ENCODE data around the gene PIWIL4. TPM values are rescaled to one million over a fixed set of nuclear protein-coding genes. Genes with fewer than 3 reads are reported as not detected.

Gene PIWIL4
- total and polyA plus RNA-seq, 11 donors, result 0.33 to 2.4 (median 1.1) TPM

DNA sequence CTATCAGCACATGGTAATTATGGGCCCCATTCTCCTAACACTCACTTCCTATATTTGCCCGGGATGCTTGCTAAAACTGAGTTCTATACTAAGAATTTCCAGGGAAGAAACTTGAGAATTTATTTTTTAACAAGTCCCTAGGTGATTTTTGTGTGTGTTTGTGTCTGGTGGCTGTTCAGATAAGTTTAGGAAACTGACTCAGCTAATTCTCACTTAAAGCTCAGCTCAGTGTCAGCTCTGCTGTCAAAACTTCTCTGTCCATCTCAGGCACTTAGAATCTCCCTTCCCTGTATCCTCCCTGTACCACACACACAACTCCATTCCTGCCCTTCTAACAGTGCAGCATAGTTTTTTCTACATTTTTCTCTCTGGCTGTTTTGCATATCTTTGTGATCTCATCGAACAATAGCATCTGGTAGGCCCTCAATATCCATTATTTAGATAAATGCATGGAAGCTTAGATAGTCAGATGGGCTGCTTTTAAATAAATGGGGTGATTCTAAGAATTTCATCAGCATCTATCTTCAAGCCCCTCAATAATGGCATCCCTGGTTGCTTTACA, 69.3 kb downstream of the PIWIL4 start:
- H3K9me3 ChIP-seq, result no peaks in the 10 kb centered on the region
- no peaks in the 10 kb centered on the region for H3K36me3 ChIP-seq
- intact Hi-C loops (cut with DNase I), result no loop called here
- no peak overlapping the region for H3K27ac ChIP-seq
- no peak overlapping the region for H3K4me3 ChIP-seq
- DNase-seq, result no peak
- no peaks in the 10 kb centered on the region for H3K27me3 ChIP-seq
- TF ChIP-seq, protein P1, sequence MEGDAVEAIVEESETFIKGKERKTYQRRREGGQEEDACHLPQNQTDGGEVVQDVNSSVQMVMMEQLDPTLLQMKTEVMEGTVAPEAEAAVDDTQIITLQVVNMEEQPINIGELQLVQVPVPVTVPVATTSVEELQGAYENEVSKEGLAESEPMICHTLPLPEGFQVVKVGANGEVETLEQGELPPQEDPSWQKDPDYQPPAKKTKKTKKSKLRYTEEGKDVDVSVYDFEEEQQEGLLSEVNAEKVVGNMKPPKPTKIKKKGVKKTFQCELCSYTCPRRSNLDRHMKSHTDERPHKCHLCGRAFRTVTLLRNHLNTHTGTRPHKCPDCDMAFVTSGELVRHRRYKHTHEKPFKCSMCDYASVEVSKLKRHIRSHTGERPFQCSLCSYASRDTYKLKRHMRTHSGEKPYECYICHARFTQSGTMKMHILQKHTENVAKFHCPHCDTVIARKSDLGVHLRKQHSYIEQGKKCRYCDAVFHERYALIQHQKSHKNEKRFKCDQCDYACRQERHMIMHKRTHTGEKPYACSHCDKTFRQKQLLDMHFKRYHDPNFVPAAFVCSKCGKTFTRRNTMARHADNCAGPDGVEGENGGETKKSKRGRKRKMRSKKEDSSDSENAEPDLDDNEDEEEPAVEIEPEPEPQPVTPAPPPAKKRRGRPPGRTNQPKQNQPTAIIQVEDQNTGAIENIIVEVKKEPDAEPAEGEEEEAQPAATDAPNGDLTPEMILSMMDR (IDR thresholded peaks at IDR 0.05), result no peak
- no peak for TF ChIP-seq POLR2A (IDR thresholded peaks at IDR 0.05)
- WGBS, 4 donors, result 77 to 87% (median 85%) methylated on average over 2 of the region's 2 CpGs
- ATAC-seq, result no peak
- H3K4me1 ChIP-seq, result peaks cover 0 to 28% (median 13%) of the 10 kb centered on the region in 12 donors

DNA sequence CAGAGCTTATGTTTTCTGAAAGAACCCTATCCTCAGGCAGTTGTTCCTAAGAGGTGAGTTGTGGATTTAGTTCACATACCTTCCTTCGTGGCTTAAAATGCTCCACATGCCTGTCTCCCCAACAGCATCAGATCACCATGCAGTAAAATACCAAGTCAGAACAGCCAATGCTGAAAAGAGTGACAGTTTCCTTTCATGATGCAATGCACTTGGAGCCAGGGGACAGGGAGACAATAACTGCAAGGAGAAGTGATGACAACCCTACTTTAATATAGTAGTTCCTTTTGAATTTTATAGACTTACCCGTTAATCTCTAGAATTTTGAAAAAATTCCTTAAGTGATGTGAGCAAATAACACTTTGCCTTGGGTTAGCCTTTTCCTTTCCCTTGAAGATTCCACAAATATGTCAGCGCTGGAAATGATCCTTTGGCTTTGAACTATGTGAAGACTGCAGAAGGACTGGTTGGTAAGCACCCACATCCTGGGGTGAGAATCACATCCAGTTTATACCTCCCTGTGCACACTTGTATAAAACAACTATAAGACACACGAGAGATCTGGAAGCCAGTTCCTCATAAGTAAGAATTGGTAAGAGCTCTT, 71.2 kb downstream of the PIWIL4 start:
- 63 to 80% (median 72%) methylated on average over 4 of the region's 4 CpGs for WGBS, 4 donors
- intact Hi-C loops (cut with DNase I), result no loop called here
- H3K27me3 ChIP-seq, result no peaks in the 10 kb centered on the region
- H3K9me3 ChIP-seq, result no peaks in the 10 kb centered on the region
- H3K4me3 ChIP-seq, result peak overlapping the region in 3 of 12 donors; percentile 5 to 15 (median 12)
- TF ChIP-seq, protein P1 (IDR thresholded peaks at IDR 0.05), result no peak
- no peak for TF ChIP-seq POLR2A (IDR thresholded peaks at IDR 0.05)
- peaks cover 0 to 28% (median 13%) of the 10 kb centered on the region in 12 donors for H3K4me1 ChIP-seq
- peak in 1 of 4 donors; percentile 18 for ATAC-seq
- H3K36me3 ChIP-seq, result no peaks in the 10 kb centered on the region
- no peak for DNase-seq
- H3K27ac ChIP-seq, result peak overlapping the region in 10 of 12 donors; percentile 9 to 86 (median 64)

DNA sequence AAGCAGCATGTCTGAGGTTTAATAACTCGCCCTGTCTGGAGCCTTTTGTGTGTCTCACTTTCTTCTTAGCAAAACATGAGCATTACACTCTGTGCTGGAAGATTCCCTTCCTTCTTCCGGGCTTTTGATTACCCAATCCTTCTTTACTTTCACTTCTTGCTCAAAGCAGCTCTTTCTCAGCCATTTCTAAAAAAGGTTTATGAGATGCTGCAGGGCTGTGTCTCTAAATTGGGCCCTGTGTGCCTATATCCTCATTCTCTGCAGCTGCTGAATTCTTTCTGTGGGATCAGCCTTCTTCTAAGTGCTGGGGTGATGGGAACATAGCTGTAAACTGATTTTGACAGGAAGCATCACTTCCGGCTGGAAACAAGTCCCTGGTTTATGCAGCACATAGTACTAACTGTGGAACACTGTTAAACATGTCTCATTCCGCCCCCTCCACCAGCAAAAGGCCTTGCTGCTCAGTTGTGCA, 71.8 kb downstream of the PIWIL4 start:
- TF ChIP-seq POLR2A (IDR thresholded peaks at IDR 0.05), result no peak
- TF ChIP-seq, protein P1 (IDR thresholded peaks at IDR 0.05), result no peak
- Histone ChIP-seq H3K4me1 (peaks cover 0 to 28% (median 13%) of the 10 kb centered on the region in 12 donors), H3K27me3 (no peaks in the 10 kb centered on the region), H3K4me3 (peak overlapping the region in 3 of 12 donors; percentile 5 to 15 (median 12)), H3K9me3 (no peaks in the 10 kb centered on the region), H3K36me3 (no peaks in the 10 kb centered on the region), H3K27ac (peak overlapping the region in 10 of 12 donors; percentile 9 to 86 (median 64))
- intact Hi-C loops (cut with DNase I), result no loop called here
- 55 to 60% (median 59%) methylated on average over 4 of the region's 4 CpGs for WGBS, 4 donors
- ATAC-seq (peak; percentile 54 to 76 (median 70)), DNase-seq (no peak)

DNA sequence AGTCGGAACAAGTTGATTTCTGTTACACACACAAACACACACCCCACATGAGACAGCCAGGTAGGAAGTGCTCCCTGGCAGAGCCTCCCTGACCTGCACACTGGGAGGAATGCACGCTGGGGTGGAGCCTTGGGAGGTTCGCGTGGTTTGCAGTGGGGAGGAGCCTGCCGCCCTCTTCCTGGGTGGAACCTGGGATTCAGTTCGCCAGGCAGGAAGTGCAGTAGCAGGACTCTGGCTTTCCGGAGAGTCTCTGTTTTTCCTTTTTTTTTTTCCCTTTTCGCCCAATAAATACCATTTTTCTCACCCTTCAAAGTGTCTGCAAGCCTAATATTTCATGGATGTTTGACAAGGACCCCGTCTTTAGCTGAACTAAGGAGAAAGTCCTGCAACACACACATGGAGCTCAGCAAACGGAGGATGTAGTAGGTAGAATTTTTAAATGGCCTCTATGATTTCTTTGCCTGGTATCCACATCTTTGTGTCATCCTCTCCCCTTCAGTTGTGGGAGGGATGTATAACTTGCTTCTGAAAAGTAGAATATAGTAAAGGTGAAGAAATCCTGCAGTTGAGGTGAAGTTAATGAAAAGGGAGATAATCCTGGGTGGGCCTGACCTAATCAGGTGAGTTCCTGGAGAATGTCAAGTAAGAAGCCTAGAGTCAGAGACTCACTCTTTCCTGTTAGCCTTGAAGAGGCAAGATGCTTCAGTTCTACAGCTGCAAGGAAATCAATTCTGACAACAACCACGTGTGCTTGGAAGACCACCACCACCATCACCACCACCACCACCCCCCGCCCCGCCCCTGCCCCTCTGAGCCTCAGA, 72.9 kb downstream of the PIWIL4 start:
- Histone ChIP-seq H3K27me3 (no peaks in the 10 kb centered on the region), H3K27ac (peak overlapping the region in 2 of 12 donors; percentile 61 to 86), H3K4me1 (peaks cover 0 to 28% (median 13%) of the 10 kb centered on the region in 12 donors), H3K4me3 (peak overlapping the region in 2 of 12 donors; percentile 10 to 20), H3K36me3 (no peaks in the 10 kb centered on the region), H3K9me3 (no peaks in the 10 kb centered on the region)
- WGBS, 4 donors, result 77 to 82% (median 80%) methylated on average over 13 of the region's 13 CpGs
- intact Hi-C loops (cut with DNase I), result no loop called here
- TF ChIP-seq, protein P1 (IDR thresholded peaks at IDR 0.05), result no peak
- no peak for TF ChIP-seq POLR2A (IDR thresholded peaks at IDR 0.05)
- ATAC-seq (peak in 3 of 4 donors; percentile 53 to 61 (median 59)), DNase-seq (peak in 4 of 5 donors; percentile 13 to 43 (median 30))
